Esophagus muscularis mucosa (tissue), 4 donors: Measurements from ENCODE around the gene SLC1A1.

Source experiments
- CTCF ChIP-seq, 3 experiments: fragments of 200-600 bp in 2 of 3; fragments of 450-650 bp in 1 of 3; sonication (generic) in 2 of 3; IDR thresholded peaks; one replicate each; pipeline ENCODE4 v1.5.1; 2017 to 2019; ENCODE audit warnings: antibody characterized with exemption in 3 of 3, mild to moderate bottlenecking in 2 of 3, moderate library complexity in 1 of 3
- EP300 ChIP-seq: sonication (generic); formaldehyde crosslinking; IDR thresholded peaks from one replicate; pipeline ENCODE4 v1.6.1; 2017; ENCODE audit warnings: antibody characterized with exemption
- POLR2A ChIP-seq: fragments of 450-650 bp; IDR thresholded peaks from one replicate; pipeline ENCODE4 v1.6.1; 2017; ENCODE audit warnings: antibody characterized with exemption, moderate library complexity, mild to moderate bottlenecking, low read depth

DNA sequence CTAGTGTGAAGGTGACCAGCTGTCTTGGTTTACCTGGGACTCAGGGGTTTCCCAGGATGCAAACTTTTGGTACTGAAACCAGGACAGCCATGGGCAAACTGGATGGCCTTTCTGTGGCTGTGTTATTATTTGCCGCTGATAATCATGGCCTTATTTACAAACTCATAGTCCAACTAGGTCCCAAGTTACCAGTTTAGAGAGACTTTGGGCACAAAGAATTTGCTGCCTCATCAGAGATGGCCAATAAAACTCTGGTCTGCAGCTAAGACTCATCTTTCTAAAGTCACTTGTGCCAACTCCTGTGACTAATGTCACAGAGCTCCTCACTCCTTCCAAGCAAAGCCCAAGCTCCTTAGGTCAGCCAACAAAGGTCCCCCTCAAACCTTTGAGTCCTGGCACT is 124.4 kb downstream of the SLC1A1 start:
- TF ChIP-seq CTCF (IDR thresholded peaks at IDR 0.05) (no peak), POLR2A (no peak), EP300 (no peak)
